ENCODE data around the gene EDAR. TPM values are rescaled to one million over a fixed set of nuclear protein-coding genes. Genes with fewer than 3 reads are reported as not detected.

EDAR gene
- total RNA-seq, 1 donor from 2014 or later: not detected

- H3K27me3 ChIP-seq: no peaks in the 10 kb centered on the region
- no peaks in the 10 kb centered on the region for H3K36me3 ChIP-seq
- intact Hi-C loops (cut with DNase I): no loop called here
- no peaks in the 10 kb centered on the region for H3K4me1 ChIP-seq
- no peak for DNase-seq (ENCODE audit: low spot score in 2 of 2)
- no peak overlapping the region for H3K4me3 ChIP-seq
- TF ChIP-seq CTCF (IDR thresholded peaks at IDR 0.05): no peak
- no peak overlapping the region for H3K27ac ChIP-seq
- H3K9me3 ChIP-seq: no peaks in the 10 kb centered on the region
Observed at GRCh38 chr2:108986916-108987510, 2.0 kb downstream of the EDAR start.

- no peaks in the 10 kb centered on the region for H3K36me3 ChIP-seq
- TF ChIP-seq CTCF (IDR thresholded peaks at IDR 0.05): no peak
- H3K27ac ChIP-seq: no peak overlapping the region
- no peaks in the 10 kb centered on the region for H3K4me1 ChIP-seq
- H3K9me3 ChIP-seq: no peaks in the 10 kb centered on the region
- intact Hi-C loops (cut with DNase I): no loop called here
- H3K4me3 ChIP-seq: no peak overlapping the region
- no peak for DNase-seq (ENCODE audit: low spot score in 2 of 2)
- H3K27me3 ChIP-seq: no peaks in the 10 kb centered on the region
Observed at GRCh38 chr2:108983610-108984009, 5.4 kb downstream of the EDAR start.

- no peaks in the 10 kb centered on the region for H3K36me3 ChIP-seq
- no peaks in the 10 kb centered on the region for H3K27me3 ChIP-seq
- no peak overlapping the region for H3K4me3 ChIP-seq
- no peak for TF ChIP-seq CTCF (IDR thresholded peaks at IDR 0.05)
- DNase-seq (ENCODE audit: low spot score in 2 of 2): no peak
- no peak overlapping the region for H3K27ac ChIP-seq
- H3K9me3 ChIP-seq: no peaks in the 10 kb centered on the region
- intact Hi-C loops (cut with DNase I): no loop called here
- H3K4me1 ChIP-seq: no peaks in the 10 kb centered on the region
Observed at GRCh38 chr2:108983061-108983460, 6.0 kb downstream of the EDAR start.

- intact Hi-C loops (cut with DNase I): no loop called here
- Histone ChIP-seq H3K4me3 (no peak overlapping the region), H3K9me3 (no peaks in the 10 kb centered on the region), H3K27me3 (no peaks in the 10 kb centered on the region), H3K36me3 (no peaks in the 10 kb centered on the region), H3K4me1 (no peaks in the 10 kb centered on the region), H3K27ac (no peak overlapping the region)
- no peak for TF ChIP-seq CTCF (IDR thresholded peaks at IDR 0.05)
- DNase-seq (ENCODE audit: low spot score in 2 of 2): no peak
Observed at GRCh38 chr2:108982259-108982679, 6.8 kb downstream of the EDAR start.

- no peak overlapping the region for H3K27ac ChIP-seq
- H3K9me3 ChIP-seq: no peaks in the 10 kb centered on the region
- intact Hi-C loops (cut with DNase I): no loop called here
- no peaks in the 10 kb centered on the region for H3K4me1 ChIP-seq
- H3K27me3 ChIP-seq: no peaks in the 10 kb centered on the region
- H3K4me3 ChIP-seq: no peak overlapping the region
- no peaks in the 10 kb centered on the region for H3K36me3 ChIP-seq
- TF ChIP-seq CTCF (IDR thresholded peaks at IDR 0.05): no peak
- no peak for DNase-seq (ENCODE audit: low spot score in 2 of 2)
Observed at GRCh38 chr2:108981846-108982245, 7.2 kb downstream of the EDAR start.

- H3K4me3 ChIP-seq: no peak overlapping the region
- no peaks in the 10 kb centered on the region for H3K4me1 ChIP-seq
- H3K36me3 ChIP-seq: no peaks in the 10 kb centered on the region
- no peaks in the 10 kb centered on the region for H3K27me3 ChIP-seq
- no peaks in the 10 kb centered on the region for H3K9me3 ChIP-seq
- no peak for DNase-seq (ENCODE audit: low spot score in 2 of 2)
- intact Hi-C loops (cut with DNase I): no loop called here
- no peak for TF ChIP-seq CTCF (IDR thresholded peaks at IDR 0.05)
- no peak overlapping the region for H3K27ac ChIP-seq
Observed at GRCh38 chr2:108980076-108980475, 8.9 kb downstream of the EDAR start.
